MG63 (cell line): ENCODE results near the gene VGF. TPM values are rescaled to one million over a fixed set of nuclear protein-coding genes. Genes with fewer than 3 reads are reported as not detected.

ENCODE experiments used
- DNase-seq: peaks from one replicate; pipeline ENCODE4 v3.0.0-alpha.2; 2020
- H3K27me3 ChIP-seq: fragments of 250-450 bp; sonication (Bioruptor Pico); 2 replicates; pipeline ENCODE4 v1.5.1; 2020; ENCODE audit warnings: mild to moderate bottlenecking, moderate library complexity
- H3K36me3 ChIP-seq: fragments of 250-450 bp; sonication (Bioruptor Pico); 2 replicates; pipeline ENCODE4 v1.5.1; 2020; ENCODE audit warnings: mild to moderate bottlenecking, moderate library complexity
- H3K4me3 ChIP-seq: fragments of 250-450 bp; sonication (Bioruptor Pico); 2 replicates; pipeline ENCODE4 v1.5.1; 2020; ENCODE audit warnings: mild to moderate bottlenecking, moderate library complexity
- H3K9me3 ChIP-seq: fragments of 250-450 bp; sonication (Bioruptor Pico); 2 replicates; pipeline ENCODE4 v1.5.1; 2020; ENCODE audit warnings: mild to moderate bottlenecking, moderate library complexity
- total RNA-seq: library from RNA; depleted of rRNA; stranded (reverse); fragments of >200 nt; shearing (Covaris generic); gene quantifications from 2 replicates; pipeline ENCODE4 v1.2.3, GENCODE V29; 2014; ENCODE audit warnings: low replicate concordance

The VGF gene
- total RNA-seq, 1 experiment from 2014 or later = 0.63 TPM

DNA sequence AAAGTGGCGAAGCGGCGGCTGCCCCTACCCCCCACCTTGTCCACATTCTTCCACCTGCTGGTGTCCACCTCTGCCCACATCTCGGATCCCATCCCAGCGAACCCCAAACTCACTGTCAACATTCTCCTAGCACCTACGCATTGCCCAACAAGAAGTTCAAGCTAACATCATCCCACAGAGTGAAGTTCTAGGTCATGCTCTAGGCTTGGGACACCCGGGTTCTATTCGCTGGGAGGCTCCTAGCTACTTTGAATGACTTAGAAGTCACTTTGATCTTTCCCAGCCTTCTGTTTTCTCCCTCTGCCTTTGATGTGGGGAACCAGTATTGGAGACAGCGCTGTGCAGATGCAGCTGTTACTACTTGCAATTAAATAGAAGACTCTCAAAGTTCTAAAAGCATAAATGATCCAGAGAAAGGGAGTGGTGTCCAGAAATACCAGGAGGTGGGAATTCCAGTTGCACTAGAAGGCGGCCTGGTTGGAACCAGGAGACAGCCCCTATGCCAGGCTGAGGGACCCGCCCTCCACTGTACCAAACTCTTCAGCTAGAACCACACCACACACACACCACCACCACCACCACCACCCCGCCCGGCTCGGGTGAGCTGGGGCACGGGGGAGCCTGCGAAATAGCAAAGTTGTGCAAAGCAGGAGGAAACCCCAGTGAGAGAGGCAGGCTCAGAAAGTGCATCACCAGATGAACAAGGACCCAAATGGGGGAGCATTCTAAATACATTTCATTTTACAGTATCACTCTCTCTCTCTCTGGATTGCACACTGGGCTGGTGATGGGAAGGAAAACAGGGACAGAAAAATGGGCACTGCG lies 5.5 kb upstream of the VGF start:
- no peak for DNase-seq
- Histone ChIP-seq H3K36me3 (no peaks in the 10 kb centered on the region), H3K4me3 (no peak overlapping the region), H3K27me3 (peaks cover 38% of the 10 kb centered on the region), H3K9me3 (no peaks in the 10 kb centered on the region)

DNA sequence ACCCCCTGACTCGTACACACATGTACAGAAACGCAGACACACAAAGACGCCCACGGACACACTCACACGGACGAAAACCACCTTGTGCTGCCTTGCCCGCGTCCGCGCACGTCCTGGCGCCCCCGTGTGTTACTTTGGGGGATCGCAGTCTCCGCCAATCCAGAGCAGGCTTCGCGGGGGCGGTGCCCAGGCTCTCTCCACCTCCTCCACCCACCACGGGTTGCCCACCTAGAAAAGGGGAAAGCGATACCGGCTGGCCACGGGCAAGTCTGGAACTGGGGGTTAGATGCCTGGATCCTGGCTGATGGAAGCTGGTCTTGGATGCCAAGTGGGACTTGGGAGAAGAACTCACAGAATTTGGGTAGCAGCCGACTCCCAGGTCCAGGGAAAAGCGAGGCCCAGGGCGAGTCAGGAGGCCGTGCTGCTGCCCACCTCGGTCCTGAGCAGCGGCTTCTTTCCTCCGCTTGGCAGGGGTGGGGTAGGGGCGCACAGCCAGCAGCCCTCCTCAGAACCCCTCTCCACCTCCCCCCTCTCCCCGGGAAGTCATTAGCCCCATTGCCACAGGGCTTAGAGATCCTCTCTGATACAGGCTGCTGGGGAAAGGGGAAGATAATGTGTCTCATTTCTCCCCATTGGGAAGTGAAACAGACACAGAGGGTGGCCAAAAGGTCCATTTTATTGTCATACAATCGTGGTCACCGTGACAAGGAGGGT lies 4.6 kb upstream of the VGF start:
- Histone ChIP-seq H3K9me3 (no peaks in the 10 kb centered on the region), H3K36me3 (no peaks in the 10 kb centered on the region), H3K4me3 (no peak overlapping the region), H3K27me3 (peaks cover 44% of the 10 kb centered on the region)
- peak; percentile 50 for DNase-seq

DNA sequence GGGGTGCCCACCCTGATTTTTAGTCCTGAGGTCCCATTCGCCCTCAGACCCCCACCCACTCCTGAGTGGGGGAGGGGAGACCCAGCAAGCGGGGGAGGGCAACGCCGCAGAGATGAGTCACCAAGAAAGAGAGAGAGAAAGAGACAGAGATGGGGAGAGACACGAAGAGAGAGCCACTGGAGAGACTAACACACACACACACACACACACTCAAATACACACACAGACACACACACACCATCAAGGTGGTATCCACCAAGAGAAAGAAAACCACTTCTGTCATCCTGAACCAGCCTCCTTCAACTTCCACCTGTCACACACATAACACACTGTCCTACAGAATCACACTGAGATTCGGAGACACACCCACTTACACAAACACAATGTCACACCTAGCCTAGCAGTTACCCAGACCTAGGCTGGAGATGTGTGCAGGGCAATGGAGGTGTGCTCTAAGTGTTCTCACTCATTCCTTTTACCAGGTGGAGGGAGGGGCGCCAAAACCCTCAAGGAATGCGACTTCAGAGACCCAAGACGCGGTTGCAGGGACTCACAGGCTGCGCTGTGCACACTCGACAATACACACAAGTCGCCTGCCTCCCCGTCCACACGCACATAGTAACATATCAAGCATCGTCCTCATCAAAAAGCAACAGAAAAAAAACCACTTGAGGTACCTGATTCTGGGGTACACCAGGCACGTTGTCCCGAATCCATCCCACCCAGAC lies 3.9 kb upstream of the VGF start:
- no peak for DNase-seq
- H3K27me3 ChIP-seq = peaks cover 51% of the 10 kb centered on the region
- no peak overlapping the region for H3K4me3 ChIP-seq

DNA sequence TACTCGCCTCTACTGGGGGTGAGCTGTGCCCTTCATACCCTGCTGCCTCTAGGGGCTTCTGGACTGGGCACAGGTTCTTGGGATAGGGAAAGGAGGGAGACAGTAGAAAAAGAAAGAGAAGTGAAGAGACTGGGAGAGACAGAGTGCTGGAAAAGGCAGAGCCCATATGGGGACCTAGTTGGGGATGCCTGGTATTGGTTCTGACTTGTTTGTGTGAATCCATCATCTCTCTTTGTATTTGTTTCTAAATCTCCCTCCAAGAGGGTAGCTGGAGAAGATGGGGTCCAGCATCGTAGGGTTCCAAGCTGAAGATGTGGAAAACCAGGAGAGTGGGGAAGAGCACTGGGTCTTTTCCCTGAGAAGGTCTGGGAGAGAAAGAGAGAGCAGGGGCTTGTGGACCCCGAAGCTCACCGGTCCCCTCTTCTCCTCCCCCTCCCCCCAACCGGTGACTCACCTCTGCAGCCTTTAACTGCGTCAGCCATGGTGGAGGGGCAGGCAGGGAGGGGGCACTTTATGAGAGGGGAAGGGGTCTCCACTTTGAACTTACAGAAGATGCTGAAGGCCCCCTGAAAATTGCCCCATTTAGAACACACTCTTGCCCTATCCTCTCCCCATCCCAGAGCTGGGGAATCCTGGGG lies 3.2 kb upstream of the VGF start:
- no peak for DNase-seq

More for the DNA sequence above, 3.9 kb upstream of the VGF start:
- H3K36me3 ChIP-seq = no peaks in the 10 kb centered on the region
- no peaks in the 10 kb centered on the region for H3K9me3 ChIP-seq

DNA sequence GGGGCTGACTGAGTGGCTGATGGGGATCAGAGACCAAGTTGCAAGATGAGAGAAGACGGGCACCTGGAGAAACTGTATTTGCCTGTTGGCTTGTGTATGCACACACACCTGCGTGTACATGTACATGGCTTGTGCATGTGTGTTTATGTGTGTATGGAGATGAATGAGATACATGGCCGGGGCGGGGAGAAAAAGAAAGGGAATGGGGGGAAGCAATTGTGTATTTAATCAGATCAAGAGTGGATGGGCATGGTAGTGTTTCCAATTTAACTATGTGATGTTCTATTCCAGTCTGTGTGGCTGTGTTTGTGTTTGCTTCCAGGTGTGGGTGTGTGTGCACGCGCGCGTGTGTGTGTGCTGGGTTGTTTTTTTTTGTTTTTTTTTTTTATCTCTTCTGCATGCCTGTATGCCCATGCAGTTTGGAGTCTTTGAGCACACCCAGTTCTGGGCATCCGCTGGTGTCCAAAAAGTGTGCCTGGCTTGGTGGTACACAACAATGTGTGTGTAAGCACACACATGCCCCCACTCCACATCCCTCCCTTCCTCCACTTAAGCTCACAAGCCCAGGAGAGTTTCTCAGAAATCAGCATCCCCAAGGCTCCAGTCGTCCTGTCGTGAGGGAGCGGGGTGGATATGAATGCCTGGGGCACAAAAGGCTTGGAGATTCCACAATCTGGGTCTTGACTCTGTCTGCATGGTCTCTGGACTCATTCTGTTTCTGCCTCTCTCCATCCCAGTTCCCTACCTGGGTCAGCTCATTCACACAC lies 2.5 kb upstream of the VGF start:
- DNase-seq = no peak
- no peak overlapping the region for H3K4me3 ChIP-seq
- H3K27me3 ChIP-seq = peaks cover 50% of the 10 kb centered on the region
- no peaks in the 10 kb centered on the region for H3K9me3 ChIP-seq
- H3K36me3 ChIP-seq = no peaks in the 10 kb centered on the region

More for the DNA sequence above, 3.2 kb upstream of the VGF start:
- H3K9me3 ChIP-seq = no peaks in the 10 kb centered on the region
- H3K27me3 ChIP-seq = peaks cover 55% of the 10 kb centered on the region
- no peak overlapping the region for H3K4me3 ChIP-seq
- H3K36me3 ChIP-seq = no peaks in the 10 kb centered on the region

DNA sequence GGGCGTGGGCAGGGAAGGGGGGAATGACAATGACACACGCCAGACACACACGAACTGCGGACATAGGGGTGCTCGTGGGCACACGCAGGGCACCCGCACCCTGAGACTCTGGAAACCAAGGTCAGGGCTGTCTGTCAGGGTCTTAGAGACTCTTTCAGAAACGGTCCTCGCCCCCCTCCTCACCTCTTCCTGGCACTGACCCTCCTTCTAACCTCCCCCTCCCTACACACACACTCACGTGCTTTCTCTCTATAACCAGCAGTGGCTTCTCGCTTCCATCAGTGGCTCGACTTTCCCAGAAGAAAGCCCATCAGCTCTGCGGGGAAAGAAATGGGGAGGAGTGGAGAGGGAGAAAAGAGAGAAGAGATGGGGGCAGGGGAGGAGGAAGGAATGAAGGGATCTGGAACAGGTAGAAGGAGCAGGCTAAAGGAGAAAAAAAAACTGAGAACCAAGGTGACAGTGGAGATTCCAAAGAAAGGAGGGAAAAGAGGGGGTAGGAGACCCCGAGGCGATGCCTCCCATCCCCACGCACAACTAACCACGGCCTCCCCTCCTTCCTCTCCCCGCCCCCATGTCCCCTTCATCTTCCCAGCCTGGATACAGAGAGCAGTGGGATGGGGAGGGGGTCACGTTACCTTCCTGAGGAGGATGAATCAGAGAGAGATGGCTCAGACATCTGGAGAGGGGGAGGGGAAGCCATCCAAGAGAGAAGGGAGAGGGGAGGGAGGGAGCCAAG lies 1.7 kb upstream of the VGF start:
- H3K9me3 ChIP-seq = no peaks in the 10 kb centered on the region
- no peak overlapping the region for H3K4me3 ChIP-seq
- no peak for DNase-seq
- H3K27me3 ChIP-seq = peaks cover 42% of the 10 kb centered on the region
- H3K36me3 ChIP-seq = no peaks in the 10 kb centered on the region

DNA sequence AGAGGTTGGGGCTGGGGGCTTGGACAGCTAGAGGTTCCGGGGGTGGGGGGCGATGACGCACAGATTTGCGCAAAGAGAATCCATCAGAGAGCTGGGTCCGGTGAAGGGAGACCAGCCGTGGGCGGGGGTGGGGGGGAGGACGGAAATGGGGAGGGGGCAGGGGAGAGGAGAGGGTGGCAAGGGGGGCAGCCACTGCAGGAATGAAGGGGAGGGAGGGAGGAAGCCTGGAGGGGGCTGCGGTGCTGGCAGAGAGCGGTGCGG lies 1.2 kb upstream of the VGF start:
- Histone ChIP-seq H3K36me3 (no peaks in the 10 kb centered on the region), H3K27me3 (peaks cover 37% of the 10 kb centered on the region), H3K9me3 (no peaks in the 10 kb centered on the region), H3K4me3 (no peak overlapping the region)
- no peak for DNase-seq

DNA sequence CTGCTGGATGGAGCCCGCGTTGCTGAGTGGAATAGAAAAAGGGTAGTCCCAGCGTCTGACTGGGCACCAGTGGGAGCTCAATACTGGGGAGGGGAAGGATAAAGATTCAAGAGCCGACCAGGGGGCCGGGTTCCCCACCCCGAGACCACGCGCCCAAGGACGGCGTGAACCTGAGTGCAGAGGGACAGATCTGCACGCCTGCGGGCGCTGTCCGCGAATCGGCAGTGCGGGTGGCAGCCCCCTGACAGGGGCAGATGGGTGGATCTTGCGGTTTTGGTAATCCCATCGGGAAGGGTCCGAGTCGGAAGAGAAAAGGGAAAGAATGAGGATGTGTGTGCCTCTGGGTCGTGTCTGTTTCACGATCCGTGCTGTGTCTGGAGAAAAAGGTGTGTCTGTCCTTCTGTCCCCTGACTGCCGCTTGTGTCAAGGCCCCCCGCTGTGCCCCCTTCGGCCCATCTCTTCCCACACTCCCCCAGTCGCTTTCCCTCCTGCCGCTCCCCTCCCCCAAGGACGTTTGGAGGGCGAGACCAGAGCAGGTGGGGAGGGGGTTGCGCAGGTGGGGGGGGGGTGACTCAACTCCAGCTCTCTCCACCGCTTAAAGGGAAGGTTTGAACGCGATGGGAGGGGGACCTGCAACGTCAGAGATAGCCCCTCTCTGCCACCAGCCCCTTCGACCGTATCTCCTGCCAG lies 734 bp upstream of the VGF start:
- Histone ChIP-seq H3K9me3 (no peaks in the 10 kb centered on the region), H3K27me3 (peaks cover 34% of the 10 kb centered on the region), H3K4me3 (no peak overlapping the region), H3K36me3 (no peaks in the 10 kb centered on the region)
- DNase-seq = no peak

DNA sequence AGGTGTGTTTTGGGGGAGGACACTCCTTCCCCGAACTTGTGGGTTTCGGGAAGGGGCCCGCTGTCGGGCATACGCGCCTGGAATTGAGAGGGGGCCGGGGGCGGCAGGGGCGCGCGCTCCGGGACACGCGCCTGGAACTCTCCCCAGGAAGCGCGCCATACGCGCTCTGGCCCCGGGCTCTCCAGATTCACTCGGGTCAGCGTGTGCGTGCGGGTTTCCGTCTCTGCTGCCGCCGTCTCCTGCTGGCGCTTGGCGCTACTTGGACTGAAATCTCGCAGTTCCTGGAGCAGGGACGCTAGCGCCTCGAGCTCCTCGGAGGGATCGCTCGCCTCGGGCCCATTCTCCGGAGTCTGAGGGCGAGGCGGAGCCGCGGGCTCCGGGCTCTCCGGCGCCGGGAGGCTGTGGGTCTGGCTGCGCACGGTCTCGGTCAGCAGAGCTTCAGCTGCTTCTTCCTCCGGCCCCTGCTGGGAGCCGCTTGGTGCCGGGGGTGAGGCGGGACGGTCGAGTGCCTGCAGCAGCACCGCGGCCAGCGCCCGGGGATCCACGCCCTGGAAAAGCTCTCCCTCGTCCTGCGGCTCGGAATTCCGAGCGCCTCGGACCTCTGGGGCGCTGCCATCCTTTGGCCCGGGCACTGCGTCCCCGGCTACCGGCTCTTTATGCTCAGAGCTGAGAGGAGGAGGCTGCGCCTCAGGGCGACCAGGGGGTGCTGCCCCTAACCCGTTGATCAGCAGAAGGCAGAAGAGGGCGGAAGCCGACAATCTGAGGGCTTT lies 1.1 kb downstream of the VGF start:
- H3K4me3 ChIP-seq = peak overlapping the region; percentile 36; the same call in 1 of the 2 replicates
- no peaks in the 10 kb centered on the region for H3K9me3 ChIP-seq
- H3K36me3 ChIP-seq = no peaks in the 10 kb centered on the region
- H3K27me3 ChIP-seq = peaks cover 19% of the 10 kb centered on the region
- peak; percentile 60 for DNase-seq

DNA sequence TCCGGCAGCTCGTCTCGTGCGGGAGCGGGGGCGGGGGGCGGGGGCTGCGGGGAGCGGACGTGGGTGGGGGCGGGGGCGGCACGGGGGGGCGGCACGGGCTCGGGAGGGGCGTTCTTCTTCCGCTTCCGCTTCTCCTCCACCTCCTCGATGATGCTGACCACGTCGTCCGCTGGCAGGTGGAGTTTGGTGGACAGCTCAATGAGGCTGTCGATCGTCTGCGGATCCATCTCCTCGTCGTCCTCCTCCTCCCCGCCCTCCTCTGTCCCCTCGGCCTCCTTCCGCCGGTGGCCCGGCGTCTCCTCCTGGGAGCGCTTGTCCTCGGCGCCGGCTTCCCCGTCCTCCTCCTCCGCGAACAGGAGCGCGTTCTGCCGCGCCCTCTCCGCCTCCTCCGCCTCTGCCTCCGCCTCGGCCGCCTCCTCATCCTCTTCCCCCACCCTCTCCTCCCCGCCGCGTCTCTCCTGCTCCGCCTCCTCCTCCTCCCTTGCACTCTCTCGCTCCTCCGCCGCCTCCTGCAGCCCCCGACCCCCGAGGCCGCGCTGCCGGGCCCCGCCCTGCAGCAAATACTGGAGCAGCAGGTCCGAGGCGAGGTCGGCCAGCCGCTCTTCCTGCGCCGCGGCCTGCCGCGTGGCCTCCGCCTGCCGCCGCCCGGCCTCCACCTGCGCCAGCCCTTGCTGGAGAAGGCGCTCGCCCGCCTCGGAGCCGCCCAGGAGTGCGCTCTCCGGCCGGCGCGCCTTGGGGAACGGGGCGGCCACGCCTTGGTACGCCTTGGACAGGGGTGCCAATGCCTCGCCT lies 1.9 kb downstream of the VGF start:
- Histone ChIP-seq H3K36me3 (no peaks in the 10 kb centered on the region), H3K9me3 (no peaks in the 10 kb centered on the region), H3K4me3 (peak overlapping the region; percentile 36), H3K27me3 (peaks cover 19% of the 10 kb centered on the region)
- DNase-seq = peak; percentile 38

DNA sequence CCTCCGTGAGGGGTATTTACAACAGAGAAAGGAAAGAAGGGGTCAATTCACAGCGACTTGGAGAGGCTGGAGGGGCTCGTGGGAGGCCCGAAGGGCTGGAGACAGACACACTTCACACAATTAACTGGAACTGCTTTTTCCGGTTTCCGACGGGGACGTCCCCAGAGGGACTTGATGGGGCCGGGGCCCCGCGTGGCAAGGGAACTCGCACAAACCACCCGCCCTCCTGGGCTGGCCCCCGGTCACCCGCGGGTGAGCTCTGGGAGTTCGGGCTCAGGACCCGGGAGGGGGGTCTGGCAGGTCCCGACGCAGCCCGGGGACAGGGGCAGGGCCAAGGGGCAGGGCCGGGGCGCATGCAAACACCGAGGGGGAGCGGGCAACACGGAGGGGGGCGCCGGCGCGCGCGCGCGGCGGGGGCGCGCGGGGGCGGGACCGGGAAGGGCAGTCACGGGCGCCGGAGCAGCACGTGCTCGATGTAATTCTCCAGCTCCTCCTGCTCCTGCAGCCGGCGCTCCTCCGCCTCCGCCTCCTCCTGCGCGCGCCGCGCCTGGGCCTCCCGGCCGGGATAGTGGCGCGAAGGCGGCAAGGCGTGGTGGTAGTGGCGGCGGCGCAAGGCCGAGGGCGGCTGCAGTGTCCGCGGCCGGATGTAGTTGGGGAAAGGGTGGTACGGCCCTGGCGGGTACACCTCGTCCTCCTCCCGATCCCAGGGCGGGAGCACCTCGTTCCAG lies 2.7 kb downstream of the VGF start:
- peaks cover 19% of the 10 kb centered on the region for H3K27me3 ChIP-seq
- DNase-seq = peak; percentile 53
- no peaks in the 10 kb centered on the region for H3K36me3 ChIP-seq
- H3K4me3 ChIP-seq = no peak overlapping the region
- H3K9me3 ChIP-seq = no peaks in the 10 kb centered on the region

DNA sequence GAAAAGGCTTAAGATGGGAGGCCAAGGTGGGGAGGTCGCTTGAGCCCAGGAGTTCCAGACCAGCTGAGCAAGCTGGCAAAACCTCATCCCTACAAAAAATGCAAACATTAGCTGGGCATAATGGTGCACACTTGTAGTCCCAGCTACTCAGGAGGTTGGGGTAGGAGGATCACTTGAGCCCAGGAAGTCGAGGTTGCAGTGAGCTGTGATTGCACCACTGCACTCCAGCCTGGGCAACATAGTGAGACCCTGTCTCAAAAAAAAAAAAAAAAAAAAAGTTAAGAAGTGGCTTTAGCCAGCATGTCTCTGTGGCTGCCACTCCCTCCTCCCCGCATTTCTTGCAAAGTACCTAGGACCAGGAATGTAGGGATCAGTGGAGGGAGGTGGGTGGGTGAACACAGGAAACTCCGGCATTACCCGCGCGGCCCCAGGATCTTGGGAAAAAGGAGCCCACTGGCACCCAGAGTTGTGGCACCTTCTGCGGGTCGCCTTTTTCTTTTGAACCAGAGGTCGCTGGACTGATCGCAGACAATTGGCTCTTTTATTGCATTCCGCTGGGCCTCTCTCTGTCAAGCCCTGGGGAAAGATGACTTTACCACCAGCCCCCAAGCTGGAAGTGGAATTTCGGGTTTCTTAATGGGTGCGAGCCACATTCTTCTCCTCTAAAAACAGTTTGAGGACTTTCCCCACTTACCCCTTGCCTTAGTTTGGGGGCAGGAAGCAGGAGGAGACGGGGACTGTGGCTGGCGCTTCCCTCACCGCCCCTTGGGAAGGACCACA lies 3.5 kb downstream of the VGF start:
- Histone ChIP-seq H3K9me3 (no peaks in the 10 kb centered on the region), H3K36me3 (no peaks in the 10 kb centered on the region), H3K4me3 (no peak overlapping the region), H3K27me3 (peaks cover 19% of the 10 kb centered on the region)
- DNase-seq = no peak

DNA sequence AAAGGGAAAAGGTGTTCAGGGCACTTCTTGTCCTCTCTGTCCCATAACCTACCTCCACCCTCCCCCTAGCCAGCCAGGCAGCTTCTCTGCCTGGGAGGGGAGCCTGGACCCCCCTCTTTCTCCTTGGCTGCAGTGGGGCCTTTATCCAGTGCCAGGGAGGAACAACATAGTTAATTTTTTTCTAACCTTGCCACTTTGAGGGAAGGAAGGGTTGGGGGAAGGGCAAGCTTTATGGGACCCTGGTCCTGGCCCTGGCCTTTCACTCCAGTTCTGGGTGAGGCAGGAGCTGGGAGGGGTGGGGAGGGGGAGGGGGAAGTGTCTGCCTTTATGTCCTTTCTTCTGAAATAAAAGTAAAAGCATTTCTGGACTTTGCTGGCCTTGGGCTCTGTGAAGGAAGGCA lies 4.5 kb downstream of the VGF start:
- DNase-seq = no peak
- Histone ChIP-seq H3K36me3 (no peaks in the 10 kb centered on the region), H3K9me3 (no peaks in the 10 kb centered on the region), H3K4me3 (no peak overlapping the region), H3K27me3 (peaks cover 17% of the 10 kb centered on the region)
